Fibroblast of pulmonary artery (primary cell): ENCODE data around the gene ZYX.
"Not testable (repeated sequence)": the region's sequence is repeated elsewhere in the genome, so short reads cannot be mapped to it uniquely, and the experiment has no call there.

Experiments used
- DNase-seq: peaks from one replicate; pipeline ENCODE4 v3.0.0-alpha.2; 2010; ENCODE audit warnings: low read depth
- H3K4me3 ChIP-seq: replicated peaks from 2 replicates; pipeline ENCODE4 v1.5.1; 2011; ENCODE audit warnings: low read depth, mild to moderate bottlenecking, control low read depth, low read length, moderate library complexity
- TF ChIP-seq, protein P1 (sequence below): IDR thresholded peaks from 2 replicates; pipeline ENCODE4 v1.5.1; 2011; ENCODE audit warnings: mild to moderate bottlenecking, control low read depth, low read length, inconsistent platforms; ENCODE audit errors: missing control alignments

Gene ZYX

DNA sequence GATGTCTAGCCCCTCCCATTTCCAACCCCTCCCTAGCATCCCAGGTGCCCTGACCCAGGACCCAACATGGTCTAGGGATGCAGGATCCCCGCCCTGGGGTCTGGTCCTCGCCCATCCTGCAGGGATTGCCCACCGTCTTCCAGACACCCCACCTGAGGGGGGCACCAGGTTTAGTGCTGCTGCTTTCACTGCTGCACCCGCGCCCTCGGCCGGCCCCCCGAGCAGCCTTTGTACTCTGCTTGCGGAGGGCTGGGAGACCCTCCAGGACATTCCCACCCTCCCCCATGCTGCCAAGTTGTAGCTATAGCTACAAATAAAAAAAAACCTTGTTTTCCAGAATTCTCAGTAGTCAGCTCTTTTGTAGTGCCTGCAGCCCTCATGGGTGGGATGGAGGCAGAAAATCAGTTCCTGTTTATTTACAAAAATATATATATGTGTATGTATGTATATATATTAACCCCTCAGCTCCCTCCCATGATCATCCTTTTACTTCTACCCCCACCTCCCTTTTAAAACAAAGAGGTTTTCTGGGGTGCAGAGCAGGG, 9.7 kb downstream of the ZYX start:
- DNase-seq, result no peak
- no peak overlapping the region for H3K4me3 ChIP-seq
- TF ChIP-seq, protein P1, sequence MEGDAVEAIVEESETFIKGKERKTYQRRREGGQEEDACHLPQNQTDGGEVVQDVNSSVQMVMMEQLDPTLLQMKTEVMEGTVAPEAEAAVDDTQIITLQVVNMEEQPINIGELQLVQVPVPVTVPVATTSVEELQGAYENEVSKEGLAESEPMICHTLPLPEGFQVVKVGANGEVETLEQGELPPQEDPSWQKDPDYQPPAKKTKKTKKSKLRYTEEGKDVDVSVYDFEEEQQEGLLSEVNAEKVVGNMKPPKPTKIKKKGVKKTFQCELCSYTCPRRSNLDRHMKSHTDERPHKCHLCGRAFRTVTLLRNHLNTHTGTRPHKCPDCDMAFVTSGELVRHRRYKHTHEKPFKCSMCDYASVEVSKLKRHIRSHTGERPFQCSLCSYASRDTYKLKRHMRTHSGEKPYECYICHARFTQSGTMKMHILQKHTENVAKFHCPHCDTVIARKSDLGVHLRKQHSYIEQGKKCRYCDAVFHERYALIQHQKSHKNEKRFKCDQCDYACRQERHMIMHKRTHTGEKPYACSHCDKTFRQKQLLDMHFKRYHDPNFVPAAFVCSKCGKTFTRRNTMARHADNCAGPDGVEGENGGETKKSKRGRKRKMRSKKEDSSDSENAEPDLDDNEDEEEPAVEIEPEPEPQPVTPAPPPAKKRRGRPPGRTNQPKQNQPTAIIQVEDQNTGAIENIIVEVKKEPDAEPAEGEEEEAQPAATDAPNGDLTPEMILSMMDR, result no peak

DNA sequence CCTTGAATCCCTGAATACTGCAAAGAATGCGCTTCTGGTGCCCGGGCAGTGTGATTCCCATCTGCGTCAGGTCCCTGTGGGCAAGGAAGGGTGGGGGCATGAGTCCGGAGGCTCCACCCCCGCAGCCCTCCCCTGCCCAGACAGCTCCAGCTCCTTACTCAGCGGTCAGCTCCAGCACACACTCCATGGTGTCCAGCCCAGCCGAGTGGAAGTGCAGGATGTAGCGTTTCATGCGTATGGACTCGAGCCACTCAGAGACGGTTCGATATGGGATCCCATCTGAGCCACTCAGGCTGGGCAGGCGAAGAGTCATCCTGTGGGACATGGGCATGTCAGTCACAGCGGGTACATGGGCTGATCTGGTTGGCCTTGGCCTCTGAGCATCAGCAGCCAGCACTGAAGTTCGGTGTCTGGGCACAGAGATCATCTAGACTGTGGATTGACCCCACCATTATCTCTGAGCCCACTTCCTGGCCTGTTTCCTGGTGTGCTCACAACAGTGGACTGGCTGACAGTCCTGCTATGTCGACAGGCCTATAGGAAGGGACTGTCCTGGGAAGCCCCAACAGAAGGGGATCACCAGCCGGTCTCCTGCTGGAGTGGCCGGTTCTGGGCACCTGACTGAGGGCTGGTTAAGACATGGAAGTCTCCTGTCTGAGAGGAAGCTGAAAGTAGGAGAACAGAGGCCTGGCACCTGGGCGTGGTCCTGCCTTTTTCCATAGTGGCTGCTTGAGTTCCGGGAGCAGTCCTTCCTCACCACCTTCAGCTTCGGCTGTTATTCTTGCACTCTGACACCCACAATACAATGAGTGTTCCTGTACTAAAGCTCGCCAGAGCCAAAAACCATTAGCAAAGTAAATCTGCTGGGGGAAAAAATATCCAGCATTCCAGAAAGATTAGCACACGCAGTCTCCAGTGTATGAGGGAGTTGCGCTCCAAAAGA, 10.6 kb downstream of the ZYX start:
- TF ChIP-seq, protein P1, result no peak
- peak; percentile 87 for DNase-seq
- H3K4me3 ChIP-seq, result no peak overlapping the region

DNA sequence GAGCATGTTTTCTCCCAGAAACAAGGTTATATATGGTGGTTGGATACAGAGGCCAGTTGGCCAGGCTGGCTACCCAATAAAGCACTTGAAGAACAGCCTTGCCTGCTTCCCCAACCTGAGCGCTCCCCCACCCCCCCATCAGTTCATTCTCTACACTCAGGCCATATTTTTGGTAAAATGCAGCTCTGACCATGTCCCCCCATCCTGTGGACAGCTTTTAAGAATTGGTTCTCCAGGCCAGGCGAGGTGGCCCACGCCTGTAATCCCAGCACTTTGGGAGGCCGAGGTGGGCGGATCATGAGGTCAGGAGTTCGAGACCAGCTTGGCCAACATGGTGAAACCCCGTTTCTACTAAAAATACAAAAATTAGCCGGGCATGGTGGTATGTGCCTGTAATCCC, 11.3 kb downstream of the ZYX start:
- H3K4me3 ChIP-seq, DNase-seq: not testable (repeated sequence)

DNA sequence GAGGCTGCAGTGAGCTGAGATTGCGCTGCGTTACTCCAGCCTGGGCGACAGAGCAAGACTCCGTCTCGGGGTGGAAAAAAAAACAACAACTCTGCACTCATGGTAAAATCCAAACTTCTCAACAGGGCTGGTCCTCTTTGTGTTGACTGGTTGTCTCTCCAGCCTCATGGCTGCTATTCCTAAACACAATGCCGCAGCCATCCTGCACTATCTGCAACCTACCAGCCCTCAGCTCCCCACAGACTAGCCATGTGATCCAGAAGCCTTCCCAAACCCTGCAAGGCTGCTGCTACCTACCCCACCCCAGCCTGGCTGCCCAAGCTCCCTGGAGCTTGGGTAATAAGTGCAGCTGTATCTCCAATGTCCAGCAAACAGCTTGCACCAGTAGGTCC, 11.7 kb downstream of the ZYX start:
- TF ChIP-seq, protein P1, result no peak
- DNase-seq, result no peak

DNA sequence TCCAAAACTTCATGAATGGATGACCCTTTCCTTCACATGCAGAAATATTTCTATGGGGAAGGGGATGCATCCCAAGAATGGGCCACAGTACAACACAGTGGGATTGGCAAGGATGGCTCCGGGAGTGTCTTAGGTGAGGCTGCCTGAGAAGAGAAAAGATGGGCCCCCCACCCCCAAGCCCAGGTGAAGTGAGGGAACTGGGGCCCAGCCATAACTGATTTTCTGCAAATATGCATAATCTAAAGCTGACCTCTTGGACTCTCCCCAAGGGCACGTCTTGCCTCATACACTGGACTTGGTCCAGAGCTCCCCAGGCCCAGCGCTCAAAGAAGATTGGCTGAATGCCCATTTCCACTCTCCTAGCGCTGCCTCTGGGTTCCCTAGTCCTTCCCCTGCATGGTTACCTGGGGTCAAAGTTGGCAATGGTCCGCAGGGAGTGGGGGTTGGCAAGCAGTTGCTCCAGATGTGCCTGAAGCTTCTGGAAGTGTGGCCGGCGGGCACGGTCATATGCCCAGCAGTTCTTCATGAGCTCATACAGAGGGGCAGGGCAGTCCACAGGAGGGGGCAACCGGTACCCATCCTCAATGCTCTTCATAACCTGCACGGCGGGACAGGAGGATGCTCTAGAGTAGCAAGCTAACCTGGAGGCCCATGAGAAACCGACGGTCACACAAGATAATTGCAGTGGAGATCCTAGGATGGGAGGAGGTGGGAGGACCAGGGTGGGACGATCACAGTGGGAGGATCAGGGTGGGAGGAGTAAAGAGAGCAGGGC, 12.3 kb downstream of the ZYX start:
- DNase-seq, result peak; percentile 69
- TF ChIP-seq, protein P1, result no peak
- H3K4me3 ChIP-seq, result no peak overlapping the region

More for the DNA sequence above, 11.7 kb downstream of the ZYX start:
- H3K4me3 ChIP-seq, result no peak overlapping the region

DNA sequence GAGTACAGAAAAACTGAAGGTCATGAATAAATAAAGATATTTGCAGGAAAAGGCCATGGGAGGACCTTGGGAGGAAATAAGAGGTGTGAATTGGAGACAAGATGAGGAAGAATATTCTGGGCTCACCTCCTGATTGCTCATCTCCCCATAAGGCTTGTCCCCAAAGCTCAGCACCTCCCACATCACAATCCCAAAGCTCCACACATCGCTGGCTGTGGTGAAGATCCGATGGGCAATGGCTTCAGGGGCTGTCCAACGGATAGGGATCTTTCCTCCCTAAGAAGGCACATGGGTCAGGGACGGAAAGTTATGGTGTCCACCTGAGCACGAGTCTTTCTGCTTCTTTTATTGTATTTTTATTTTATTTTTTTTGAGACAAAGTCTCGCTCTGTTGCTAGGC, 12.9 kb downstream of the ZYX start:
- TF ChIP-seq, protein P1, result no peak
- no peak for DNase-seq

DNA sequence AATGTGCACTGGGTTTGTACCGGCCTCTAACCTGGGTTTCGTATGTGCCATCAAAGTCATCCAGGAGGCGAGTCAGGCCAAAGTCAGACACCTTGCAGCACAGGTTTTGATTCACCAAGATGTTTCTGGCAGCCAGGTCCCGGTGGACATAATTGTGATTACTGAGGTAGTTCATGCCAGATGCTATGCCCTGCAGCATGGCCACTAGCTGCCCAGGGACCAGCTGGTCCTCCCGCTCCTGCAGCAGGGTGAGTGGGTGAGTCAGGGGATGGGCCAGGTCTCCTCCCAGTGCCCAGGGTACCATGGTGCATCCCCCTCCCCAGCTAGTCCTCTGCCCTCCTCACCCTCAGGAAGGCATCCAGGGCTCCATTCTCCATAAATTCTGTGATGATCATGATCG, 13.6 kb downstream of the ZYX start:
- TF ChIP-seq, protein P1, result no peak
- no peak overlapping the region for H3K4me3 ChIP-seq
- no peak for DNase-seq

More for the DNA sequence above, 12.9 kb downstream of the ZYX start:
- H3K4me3 ChIP-seq, result no peak overlapping the region
